HPDE6-E6E7 (cell line): ENCODE results near the gene JAM3.
"Not testable (repeated sequence)": the region's sequence is repeated elsewhere in the genome, so short reads cannot be mapped to it uniquely, and the experiment has no call there.

Source experiments
- DNase-seq: peaks from one replicate; pipeline ENCODE4 v3.0.0; 2011; ENCODE audit warnings: missing footprints; ENCODE audit errors: extremely low spot score

The JAM3 gene

GRCh38 chr11:134101282-134101681, 32.4 kb downstream of the JAM3 start:
- DNase-seq = no peak

DNA sequence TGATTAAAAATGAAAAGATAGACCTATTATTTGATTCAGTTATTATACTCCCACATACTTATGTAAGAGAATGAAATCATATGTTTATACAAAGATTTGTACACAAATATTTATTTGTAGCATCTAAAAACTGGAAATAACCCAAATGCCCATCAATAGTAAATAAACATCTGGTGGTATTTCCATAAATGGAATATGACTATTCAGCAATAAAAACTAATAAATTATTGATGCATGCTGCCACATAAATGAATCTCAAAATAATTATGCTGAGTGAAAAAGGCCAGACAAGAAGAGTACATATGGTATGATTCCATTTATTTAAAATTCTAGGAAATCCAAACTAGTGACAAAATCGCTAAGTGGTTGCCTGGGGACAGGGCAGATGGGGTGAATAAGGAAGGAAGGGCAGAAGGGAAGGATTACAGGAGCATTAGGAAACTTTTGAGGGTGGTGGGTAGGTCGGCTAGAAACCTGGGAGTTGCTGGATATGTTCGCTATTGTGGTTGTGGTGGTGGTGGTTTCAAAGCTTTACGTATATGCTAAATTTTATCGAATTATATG, 41.5 kb downstream of the JAM3 start:
- no peak for DNase-seq

- not testable (repeated sequence) for DNase-seq
Observed at GRCh38 chr11:134113787-134114186, 44.9 kb downstream of the JAM3 start.

DNA sequence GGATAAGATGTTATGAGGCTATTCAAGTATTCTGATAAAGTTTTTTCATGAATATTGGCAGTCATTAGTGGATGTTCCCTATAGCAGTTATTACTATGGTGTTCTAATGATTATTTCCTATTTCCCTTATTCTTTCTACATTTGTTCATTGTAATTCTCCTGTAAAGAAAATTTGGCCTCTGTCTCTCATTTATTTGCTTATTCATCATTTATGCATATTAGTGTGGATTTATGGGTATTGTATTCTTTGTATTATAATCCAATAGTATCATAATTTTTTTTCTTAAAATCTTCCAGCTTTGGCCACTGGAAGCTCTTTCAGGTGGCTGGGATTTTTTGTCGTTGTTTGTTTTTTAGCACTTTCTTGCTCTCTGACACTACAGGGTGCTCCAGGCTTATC, 47.3 kb downstream of the JAM3 start:
- no peak for DNase-seq

GRCh38 chr11:134118006-134118405, 49.1 kb downstream of the JAM3 start:
- no peak for DNase-seq

- DNase-seq = no peak
Observed at GRCh38 chr11:134119094-134119493, 50.2 kb downstream of the JAM3 start.

DNA sequence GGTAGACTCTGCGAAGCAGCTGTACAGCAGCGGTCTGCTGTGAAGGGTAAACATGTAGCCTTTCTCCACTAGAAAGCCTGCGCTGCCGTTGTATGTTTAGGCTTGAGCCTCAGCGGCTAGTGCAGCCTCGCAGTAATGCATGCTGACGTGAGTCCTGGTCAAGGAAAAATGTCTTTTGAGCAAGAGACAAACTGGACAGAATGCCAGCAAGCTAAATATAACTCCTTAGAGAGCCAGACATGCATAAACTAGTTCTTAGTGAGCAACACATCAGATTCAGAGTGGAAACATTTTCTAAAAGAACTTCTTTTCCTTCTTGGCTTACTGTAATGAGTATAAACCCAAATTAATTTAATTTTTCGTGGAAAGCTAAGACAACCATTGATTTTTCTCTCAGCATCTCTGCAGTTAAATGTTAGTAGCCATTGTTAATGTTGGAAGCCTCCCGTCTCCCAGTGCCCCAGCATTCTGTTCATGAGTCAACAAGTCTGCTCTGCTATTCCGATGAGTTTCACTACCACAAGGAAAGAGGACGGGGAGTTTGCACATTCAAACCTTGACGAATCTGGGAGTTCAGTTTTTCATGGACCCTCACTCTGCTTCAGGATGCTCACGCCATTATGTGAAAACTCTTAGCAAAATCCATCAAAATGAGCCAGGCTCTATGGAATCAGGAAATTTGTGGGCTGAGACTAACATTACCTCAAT, 51.4 kb downstream of the JAM3 start:
- DNase-seq = no peak

GRCh38 chr11:134120921-134121526, 52.2 kb downstream of the JAM3 start:
- DNase-seq = no peak

DNA sequence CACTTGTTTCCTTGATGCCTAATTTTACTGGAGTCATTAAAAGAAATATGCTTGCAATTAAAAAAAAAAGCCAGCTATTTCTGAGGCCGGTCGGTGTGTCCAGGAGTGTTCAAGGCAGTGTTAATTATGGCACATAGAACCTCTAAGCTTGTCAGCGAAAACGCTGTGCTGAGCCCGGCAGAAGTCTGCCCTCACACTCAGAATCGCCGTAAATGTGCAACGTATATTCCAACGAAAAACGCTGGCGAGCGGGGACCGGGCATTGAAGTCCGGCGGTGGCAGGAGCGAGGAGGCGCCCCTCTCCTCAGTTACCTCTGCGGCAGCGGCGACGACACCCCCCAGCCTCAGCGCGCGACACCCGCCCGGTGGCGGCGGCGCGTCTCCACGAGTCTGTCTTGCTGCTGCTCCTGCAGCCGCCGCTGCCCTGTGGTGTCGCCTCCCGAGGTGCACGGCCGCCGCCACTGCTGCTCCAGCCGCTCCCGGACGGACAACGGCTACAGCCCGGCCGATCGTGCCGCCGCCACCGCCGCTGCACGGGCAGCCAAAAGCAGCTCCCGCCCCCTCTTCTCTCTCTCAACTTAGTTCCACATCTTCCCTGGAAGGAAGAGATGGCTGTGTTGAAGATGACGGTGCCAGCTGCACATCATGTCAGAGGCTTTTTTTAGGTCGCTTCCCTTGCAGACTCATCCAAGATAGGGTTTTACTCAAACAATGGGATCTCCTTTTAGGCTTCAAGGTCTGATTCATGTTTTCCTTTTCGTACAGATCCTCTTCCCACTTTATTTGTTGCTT, 56.0 kb downstream of the JAM3 start:
- DNase-seq = no peak

GRCh38 chr11:134125507-134125906, 56.6 kb downstream of the JAM3 start:
- no peak for DNase-seq

DNA sequence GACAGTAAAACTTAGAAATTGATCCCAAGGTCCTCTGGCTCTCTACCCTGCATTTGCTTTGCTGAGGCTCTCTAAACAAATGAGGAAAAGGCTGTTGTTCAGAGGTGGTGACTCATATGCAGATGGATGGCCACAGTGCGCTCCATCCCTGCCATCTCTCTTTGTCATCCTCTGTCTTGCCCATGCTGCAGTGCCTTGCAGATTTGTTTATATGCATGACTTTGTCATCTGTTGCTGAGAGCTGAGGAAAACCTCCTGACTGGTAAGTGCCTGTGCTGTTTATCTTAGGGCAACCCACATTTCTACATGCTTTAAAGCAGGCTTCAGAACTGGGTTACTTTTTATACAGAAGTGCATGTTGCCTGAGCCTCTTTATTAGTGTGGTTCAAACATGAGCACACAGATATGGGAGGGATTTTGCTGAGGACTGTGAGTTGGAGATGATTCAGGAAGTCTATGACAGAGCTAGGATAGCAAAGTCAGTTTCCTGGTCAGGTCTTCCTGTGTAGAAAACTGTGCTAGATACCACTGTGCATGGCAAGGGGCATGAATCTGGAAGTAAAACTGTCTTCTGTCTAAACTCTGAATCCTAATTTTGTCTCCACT, 57.4 kb downstream of the JAM3 start:
- DNase-seq = no peak

DNA sequence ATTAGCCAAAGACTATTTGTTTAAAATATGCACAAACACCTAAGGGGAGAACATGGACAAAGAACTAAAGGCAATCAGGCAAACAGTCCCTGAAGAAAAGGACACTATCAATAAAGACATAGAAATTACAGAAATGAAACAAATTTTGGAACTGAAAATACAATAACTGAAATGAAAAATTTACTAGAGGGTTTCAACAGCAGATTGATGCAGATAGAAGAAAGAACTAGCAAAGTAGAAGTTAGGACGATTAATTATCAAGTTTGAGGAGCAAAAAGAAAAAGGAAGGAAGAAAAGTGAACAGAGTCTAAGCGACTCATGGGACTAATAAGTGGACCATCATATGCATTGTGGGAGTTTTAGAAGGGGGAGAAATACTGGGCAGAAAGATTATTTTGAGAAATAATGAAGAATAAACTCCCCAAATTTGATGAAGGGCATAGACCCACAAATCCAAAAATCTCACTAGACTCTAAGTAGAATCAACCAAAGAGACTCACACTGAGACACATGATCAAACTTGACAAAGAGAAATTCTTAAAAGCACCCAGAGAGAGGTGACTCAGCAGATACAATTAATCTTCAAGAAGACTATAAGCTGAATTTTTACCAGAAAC, 62.9 kb downstream of the JAM3 start:
- no peak for DNase-seq

GRCh38 chr11:134132808-134133207, 63.9 kb downstream of the JAM3 start:
- no peak for DNase-seq

- no peak for DNase-seq
Observed at GRCh38 chr11:134134167-134134566, 65.3 kb downstream of the JAM3 start.

GRCh38 chr11:134138376-134138775, 69.5 kb downstream of the JAM3 start:
- DNase-seq = no peak

GRCh38 chr11:134139303-134139872, 70.5 kb downstream of the JAM3 start:
- no peak for DNase-seq

DNA sequence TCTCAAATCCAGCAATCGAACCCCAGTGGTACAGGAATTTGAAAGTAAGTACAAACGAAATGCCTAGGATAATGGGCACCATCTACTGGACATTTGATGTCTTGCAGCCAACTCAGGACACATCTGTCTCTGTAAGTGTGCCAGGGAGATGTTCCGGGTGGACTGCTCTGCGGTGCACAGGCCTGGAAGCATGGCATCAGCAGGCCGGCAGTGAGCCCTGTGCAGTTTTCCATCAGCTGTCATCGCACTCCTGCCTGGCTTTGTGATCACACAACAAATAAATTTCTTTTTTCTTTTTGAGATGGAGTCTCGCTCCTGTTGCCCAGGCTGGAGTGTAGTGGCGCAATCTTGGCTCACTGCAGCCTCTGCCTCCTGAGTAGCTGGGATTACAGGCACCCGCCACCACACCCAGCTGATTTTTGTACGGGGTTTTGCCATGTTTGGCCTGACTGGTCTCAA, 71.0 kb downstream of the JAM3 start:
- DNase-seq = no peak

DNA sequence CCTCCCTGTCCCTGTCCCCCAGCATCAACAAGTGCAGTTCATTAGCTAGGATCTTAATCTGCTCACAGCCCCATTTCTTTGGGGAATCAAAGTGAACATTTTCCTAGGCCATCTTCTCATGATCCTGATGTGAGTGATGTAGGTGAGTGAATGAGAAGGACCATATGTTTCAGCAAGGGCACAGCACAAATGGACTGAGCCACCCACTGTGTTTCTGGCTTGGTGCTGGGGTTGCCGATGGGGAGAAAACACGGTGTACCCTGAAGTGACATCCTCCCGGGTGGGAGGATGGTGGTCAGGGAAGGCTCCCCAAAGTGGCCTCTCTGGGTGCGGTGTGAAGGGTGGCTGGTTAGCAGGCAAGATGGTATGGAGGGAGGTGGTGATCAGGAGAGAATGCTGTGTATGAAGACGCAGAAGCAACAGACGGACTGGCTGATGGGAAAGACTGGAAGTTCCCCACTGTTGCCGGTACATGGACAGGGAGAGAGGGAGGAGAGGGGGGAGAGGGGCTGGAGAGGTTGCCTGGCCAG, 72.2 kb downstream of the JAM3 start:
- no peak for DNase-seq

- DNase-seq = no peak
Observed at GRCh38 chr11:134142536-134142935, 73.7 kb downstream of the JAM3 start.

DNA sequence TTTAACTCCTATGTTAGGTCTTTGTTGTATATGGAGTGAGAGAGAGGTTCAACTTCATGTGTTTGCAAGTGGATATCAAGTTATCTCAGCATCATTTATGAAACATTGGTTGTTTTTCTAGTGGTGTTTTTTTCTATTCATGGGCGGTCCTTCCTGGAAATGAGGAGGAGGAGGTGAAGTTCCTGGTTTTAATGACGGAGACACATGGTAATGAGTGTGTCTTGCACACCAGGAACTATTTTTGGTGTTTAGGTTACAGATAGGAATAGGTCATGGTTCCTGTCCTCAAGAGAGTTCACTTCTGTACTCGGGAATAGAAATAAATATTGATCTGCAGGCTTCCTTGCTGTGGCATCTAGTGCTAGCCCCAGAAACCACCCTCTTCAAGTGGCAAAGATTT, 74.9 kb downstream of the JAM3 start:
- no peak for DNase-seq

- DNase-seq = no peak
Observed at GRCh38 chr11:134144744-134145143, 75.9 kb downstream of the JAM3 start.
